DMS79 treated with DMSO at 0.1 percent for 48 hours (cell line): ENCODE measurements around the gene CRIP3.
"Not testable (repeated sequence)": the region's sequence is repeated elsewhere in the genome, so short reads cannot be mapped to it uniquely, and the experiment has no call there.

Source experiments
- DNase-seq: peaks from one replicate; lab custom pipeline; 2025; lab: John Stamatoyannopoulos, UW

Gene CRIP3, protein sequence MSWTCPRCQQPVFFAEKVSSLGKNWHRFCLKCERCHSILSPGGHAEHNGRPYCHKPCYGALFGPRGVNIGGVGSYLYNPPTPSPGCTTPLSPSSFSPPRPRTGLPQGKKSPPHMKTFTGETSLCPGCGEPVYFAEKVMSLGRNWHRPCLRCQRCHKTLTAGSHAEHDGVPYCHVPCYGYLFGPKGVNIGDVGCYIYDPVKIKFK

DNA sequence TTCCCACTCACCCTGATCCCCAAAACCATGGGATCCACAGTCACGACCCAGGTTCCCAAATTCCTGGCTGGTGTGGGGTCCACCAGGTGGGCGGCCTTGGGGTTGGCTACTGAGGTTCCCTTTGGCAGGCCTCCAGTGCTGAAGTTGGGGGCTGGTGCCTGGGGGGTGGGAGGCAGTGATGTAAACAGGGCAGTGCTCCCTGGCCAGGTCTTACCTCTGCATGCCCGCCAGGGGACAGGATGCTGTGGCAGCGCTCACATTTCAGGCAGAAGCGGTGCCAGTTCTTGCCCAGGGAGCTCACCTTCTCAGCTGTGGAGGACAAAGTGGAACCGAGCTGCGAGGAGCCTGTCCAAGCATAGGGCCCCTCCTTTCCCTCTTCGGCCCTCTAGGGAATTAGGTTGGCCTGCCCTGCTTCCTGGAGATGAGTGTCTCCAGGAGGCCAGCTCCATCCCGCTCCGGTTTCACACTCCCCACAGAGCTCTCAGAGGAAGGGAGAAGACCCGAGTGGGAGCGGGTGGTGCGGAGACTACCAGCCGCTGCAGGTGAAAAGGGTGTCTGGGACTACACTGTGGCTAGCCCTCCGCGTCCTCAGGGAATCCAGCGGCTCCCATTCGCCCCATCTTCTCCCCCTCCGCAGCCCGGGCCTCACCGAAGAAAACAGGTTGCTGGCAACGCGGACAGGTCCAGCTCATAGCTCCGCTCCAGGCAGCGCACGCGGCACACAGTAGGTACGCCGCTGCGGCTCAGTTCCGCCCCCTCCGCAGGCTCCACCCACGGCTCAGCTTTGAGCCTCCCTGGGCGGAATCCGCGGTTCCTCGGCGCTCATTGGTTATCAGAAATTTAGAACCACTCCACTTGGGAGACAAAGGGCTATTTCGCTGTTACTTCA lies at the start of gene CRIP3:
TSS of gene CRIP3 (minus strand) at position 726 of the 889 bp plus-strand sequence. CDS start at position 692, 34 bp downstream.
- peak; percentile 78 for DNase-seq

DNA sequence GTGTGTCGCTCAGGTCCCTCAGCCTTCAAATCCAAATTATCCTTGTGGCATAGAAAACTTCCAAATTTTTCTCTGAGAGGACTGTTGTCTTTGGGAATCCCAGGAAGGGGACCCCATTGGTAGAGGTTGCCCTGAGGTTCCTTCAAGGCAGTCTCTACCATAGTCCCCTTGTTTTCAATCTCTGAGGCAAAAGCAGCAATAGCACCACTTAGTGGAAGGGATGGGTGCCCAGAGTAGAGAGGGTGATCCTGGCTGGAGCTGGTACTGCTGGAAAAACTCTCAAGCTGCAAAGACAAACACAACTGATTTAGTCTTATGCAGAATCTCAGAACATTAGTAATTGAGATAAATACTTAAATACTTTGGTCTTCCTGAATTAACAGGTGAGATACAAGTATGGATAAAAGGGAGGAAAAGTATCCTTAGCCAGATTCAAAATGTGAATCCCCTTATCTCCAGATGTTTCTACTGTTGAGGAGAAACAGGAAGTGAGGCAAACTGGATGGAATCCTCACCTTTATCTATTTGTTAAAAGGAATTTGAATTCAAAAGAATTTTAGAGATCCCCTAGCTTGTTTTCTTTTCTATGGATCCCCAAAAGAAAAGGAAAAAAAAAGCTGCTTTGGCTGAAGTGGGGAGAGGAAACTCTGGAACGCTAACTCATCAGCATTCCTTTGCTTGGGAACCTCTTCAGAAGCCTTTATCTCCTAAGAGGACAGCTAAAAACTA lies 47.4 kb upstream of the CRIP3 start:
- no peak for DNase-seq

DNA sequence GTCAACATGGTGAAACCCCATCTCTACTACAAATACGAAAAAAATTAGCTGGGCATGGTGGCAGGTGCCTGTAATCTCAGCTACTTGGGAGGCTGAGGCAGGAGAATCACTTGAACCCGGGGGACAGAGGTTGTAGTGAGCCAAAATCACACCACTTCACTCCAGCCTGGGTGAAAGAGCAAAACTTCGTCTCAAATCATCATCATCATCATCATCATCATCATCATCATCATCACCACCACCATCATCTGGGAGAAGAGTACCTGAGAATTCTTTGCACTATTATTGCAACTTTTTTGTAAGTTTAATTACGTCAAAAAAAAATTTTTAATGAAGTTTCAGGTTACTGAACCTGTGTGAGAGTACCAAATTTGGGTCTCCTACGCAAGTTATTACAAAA lies 43.3 kb upstream of the CRIP3 start:
- not testable (repeated sequence) for DNase-seq

DNA sequence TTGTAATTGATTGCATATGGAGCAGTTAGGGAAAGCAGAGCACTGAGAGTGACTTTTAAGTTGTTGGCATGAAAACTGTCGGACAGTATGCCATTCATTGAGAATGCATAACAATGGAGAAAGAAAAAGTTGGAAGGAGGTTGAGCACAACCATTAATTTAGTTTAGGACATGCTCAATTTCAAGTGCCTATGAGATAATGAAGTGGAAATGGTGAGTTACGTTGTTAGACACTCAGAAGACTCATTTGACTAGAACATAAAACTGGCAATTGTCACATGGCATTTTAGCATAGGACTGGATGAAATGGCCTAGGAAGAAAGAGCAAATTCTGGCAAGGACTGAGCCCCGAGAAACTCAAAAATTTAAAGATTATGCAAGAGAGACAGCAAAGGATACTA lies 38.8 kb upstream of the CRIP3 start:
- no peak for DNase-seq

DNA sequence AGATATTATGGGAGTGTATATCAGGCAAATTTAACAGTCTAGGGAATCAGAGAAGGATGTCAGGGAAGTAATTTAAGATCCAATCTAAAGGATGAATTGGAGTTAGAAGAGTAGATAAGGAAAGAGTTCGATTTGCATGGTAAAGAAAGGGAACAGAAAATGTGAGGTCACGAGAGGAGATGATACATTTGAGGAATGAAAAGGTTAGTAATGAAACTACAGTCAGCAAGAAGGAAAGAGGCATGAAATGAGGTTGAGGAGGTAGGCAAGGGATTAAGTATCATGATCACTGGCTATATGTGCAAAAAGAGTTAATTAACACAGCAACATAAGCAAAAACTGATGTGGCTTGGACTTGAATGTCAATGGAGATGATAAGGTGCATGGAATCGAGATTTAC lies 38.4 kb upstream of the CRIP3 start:
- DNase-seq = no peak

DNA sequence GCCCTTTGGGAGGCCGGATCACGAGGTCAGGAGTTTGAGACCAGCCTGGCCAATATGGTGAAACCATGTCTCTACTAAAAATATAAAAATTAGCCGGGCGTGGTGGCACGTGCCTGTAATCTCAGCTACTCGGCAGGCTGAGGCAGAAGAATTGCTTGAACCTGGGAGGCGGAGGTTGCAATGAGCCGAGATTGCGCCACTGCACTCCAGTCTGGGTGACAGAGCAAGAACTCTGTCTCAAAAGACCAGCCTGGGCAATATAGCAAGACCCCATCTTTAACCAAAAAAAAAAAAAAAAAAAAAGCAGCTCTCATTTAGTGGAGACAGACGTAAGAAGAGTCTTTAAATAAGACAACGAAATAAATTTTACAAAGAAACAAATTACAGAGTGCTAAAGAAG lies 37.6 kb upstream of the CRIP3 start:
- DNase-seq = not testable (repeated sequence)

DNA sequence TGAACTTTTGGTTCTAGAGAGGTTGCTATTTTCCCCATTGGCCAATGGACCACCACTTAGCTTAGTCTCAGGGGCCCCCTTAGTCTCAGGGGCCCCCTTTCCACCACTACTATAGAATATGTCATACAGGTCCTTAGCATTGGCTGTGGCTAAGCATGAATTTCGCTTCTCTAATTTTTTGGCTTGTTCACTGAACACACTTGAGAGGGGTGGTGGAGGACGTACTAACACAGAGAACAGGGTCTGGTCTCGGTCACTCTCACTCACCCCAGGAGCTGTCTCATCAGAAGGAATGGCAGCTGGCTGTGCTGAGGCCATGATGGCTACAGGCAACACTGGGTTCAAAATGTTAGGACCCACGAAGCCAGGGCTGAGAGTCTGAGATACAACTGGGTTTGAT lies 30.5 kb upstream of the CRIP3 start:
- DNase-seq = no peak

DNA sequence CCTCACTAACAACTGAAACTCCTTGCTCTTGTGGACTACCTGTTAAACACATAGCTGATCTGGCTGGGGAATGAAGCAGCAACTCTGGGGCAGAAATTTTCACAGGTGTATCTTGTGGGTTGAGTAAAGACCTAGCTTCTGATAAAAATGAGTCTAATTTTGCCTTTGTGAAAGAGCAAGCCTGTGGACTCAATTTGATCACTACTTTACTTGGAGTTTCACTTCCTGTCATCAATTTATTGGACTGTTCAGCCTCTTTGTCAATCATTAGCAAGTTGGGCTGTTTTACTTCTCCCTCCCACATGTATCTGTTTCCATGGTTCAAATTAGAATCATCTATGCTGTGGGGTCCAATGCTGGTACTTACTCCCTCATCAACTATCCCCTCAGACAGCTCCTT lies 29.6 kb upstream of the CRIP3 start:
- no peak for DNase-seq

DNA sequence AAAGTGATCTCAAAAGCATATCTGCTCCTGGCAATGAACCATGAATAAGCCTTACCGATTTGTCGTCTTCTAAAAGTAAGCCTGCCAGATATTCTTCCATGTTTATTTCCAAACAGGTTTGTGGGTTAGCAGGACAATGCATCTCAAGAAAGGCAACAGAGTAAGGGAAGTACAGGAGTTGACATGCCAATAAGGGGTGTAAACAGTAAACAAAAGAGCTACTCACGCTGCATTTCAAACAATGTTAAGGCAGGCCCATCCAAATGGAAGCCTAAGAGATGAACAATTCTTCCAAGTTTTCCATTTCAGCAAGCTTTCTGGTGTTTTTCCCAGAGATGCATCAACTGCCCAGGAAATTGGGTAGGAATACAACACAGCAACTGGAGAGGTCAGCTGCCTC lies 27.8 kb upstream of the CRIP3 start:
- DNase-seq = no peak

DNA sequence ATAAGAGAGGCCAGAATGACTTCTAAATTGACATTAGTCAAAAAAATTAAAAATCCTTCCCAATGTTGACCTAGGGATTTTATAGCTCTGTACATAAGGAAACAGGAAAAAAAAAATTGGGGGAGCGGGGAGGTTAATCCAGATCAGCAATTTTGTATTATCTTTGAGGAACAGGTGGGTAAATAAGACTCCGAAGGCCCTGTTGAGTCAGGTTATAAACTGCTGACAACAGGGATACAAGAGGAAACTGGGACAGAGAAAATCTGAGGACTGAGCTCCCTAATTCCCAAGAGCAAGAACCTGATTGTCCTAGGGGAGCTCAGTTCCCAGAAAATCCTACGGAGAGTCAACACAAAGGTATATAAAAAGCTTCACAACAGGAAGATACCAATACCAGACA lies 26.8 kb upstream of the CRIP3 start:
- DNase-seq = no peak

DNA sequence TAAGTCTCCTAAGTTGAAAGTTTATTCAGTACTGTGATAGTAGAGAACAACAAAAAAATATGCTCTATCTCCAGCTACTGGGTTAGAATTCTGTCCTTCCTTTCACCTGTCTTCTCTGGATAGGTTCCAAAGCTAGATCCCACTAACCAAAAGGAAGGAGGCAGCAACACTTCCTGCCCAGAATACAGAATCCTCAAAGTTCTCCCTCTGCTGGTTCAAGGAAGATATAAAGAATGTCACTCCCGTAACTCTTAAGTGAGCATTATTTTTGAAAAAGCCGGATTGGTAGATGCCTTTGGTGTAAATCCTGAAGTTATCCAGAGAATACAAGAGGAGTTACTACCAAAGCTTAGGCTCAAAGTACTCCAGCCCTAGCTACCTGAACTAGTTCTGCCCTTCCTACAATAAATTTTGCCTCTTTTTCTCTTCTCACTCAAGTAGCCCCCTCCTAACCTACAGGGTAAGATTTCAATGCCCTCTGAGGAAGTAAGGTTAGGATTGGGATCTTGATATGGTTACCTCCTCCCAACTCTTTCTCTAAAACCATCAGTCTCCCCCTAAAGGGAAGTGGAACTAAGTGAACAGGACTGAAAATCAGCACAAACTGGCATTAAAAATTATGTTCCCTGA lies 26.0 kb upstream of the CRIP3 start:
- DNase-seq = peak; percentile 30

DNA sequence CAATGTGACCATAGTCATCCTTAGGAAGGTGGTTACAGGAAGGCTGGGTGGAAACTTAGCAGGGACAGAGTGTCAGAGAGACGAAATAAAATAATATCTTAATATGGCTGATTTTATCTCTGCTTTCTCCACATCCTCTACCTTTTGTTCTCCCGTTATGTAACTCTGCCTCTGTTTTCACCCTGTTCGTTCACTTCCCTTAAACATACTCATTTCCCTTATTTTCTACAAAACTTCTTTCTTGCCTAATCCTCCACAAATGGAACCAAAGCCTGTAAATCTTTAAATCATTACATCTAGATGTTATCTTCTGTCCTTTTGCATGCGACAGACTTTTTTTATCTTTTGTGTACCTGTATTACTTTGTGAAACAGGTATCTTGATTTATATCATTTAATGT lies 23.3 kb upstream of the CRIP3 start:
- DNase-seq = no peak

DNA sequence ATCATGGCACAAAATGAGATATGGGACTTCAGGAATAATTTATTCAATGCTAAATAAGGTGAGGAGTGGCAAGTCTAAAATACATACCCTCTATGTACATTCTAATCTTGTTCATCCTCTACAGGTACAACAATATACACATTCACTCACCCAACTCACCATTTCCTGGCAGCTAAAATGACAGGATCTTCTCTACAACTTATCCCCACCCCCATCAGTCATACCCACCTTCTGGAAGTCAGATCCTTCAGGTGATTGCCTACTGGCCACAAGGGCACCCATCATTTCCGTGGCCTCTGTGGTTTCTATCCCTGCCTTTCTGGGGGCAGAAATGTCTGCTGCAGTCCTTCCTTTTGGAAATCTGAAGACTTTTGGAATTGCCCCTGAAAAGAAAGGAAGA lies 22.8 kb upstream of the CRIP3 start:
- DNase-seq = no peak

DNA sequence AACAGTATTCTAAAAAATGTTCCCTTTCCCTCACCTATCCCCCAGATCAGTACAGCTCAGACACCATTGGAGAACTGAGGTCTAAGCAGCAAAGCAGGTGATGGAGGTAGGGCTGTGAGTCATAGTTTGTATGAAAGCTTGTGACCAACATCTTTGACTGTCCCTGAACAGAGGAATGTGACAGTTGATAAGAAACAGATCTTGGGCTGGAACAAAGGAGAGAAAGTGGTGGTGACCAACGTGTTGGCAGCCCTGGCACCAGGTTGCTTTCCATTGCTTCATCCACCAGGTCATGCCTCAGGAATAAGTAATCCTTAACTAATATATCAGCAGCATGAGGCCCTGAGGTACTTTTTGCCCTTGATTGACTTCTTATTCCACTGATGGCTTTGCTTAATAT lies 19.9 kb upstream of the CRIP3 start:
- no peak for DNase-seq

DNA sequence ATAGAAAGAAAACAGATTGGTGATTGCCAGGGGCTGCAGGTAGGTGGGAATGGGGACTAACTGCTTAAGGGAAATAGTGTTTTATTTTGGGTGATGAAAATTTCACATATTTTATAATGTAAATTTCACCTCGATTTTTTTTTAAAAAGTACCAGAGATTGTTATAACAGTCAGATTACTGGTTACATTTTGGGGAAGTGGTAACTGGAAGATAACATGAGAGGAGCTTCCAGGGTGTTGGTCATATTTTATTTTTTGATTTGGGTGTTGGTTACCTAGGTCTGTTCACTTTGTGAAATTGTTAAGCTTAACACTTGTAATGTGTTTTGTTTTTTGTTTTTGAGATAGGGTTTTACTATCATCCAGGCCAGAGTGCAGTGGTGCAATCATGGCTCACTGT lies 17.2 kb upstream of the CRIP3 start:
- no peak for DNase-seq

DNA sequence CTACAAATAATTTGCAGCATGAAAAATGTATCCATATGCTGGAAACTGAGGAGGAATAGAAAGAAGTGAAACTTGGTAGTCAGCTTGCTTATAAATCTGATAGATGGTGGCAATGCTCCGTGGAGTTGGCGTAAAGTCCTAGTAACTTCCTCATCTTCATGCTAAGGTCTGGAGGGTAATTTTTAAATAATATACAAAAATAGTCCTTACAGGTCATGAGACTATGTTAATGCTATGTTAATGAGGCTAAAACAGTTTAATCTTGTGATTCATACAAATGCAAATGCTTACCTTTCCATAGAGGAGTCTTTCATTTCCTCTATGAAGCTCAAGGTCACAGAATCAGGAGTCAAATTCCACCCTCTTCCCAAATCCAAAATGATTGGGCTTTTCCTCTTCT lies 9.4 kb upstream of the CRIP3 start:
- DNase-seq = no peak

DNA sequence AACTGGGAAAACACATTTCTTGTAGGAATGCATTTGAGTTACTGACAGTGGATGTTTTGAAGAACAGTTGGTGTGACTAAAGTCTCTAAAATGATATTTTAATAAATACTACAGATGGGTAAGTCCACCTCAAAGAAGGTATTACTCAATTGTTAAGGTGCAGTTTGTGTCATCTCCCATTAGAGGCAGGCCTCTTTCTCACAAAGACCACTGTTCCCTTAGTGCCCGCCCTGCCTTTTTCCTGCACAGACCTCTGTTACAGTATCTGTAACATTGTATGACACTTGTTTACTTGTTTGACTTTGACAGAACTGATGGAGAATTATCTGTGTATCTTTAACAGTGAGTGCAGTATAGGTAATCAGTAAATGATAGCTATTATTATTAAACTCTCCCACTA lies 5.2 kb upstream of the CRIP3 start:
- DNase-seq = no peak

DNA sequence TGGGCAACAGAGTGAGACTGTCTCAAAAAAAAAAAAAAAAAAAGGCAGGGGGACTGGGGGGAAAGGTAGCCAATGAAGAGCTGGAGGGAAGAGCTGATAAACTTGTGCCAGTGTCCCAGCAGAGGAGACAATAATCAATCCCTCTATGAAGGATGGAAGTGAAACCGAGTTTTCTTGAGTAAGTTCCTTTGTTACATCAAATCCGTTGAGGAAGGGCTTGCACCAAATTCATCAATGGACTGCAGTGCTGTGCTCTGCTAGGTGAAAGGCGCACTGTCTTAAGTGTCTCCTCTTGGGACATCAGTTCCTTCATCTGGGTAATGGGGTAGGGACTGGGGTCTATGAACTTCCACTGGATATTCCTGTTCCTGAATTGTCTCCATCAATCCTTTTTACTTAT lies 3.0 kb upstream of the CRIP3 start:
- no peak for DNase-seq

DNA sequence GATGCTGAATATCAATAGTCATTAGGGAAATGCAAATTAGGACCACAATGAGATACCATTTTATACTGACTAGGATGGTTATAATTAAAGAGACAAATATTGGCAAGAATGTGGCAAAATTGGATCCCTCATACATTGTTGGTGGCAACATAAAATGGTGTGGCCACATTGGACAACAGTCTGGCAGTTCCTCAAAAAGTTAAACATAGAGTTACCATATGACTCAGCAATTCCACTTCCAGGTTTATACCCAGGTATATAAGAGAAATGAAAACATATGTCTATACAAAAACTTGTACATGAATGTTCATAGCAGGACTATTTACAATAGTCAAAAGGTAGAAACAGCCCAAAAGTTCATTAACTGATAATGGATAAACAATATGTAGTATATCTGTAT lies 2.0 kb upstream of the CRIP3 start:
- DNase-seq = no peak

DNA sequence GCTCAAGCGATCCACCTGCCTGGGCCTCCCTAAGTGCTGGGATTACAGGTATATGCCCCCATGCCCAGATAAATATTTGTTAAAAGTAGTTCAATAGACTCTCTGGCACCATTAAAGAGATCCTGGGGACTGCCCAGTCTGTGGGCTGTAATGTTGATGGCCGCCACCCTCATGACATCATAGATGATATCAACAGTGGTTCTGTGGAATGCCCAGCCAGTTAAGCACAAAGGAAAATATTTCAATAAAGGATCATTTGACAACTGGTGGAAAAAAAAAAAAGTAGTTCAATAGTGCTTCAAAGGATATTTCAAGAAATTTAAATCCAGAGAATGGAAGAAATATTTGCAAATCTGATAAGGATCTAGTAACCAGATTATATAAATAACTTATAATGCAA lies 1.5 kb upstream of the CRIP3 start:
- DNase-seq = no peak

DNA sequence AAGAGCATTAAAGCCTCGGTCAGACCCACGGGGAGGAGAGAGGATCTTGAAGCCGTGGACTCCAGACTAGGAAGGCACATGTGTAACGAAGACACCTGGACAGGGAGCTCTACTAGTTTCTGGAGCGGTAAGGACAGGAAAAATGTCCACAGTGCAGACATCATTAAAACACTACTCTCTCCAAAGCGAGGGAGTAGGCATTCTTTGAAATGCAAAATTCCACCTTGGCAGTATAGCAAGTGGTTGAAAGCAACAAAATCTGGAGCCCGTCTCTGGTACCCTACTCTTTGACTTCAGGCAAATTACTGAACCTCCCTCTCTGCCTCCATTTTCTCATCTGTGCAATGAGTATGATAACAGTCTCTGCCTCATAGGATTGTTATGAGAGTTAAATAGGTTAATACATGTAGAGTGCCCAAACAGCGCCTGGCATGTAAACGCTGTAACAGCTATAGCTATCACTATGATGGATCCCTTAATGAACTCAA lies 408 bp upstream of the CRIP3 start:
- DNase-seq = no peak

DNA sequence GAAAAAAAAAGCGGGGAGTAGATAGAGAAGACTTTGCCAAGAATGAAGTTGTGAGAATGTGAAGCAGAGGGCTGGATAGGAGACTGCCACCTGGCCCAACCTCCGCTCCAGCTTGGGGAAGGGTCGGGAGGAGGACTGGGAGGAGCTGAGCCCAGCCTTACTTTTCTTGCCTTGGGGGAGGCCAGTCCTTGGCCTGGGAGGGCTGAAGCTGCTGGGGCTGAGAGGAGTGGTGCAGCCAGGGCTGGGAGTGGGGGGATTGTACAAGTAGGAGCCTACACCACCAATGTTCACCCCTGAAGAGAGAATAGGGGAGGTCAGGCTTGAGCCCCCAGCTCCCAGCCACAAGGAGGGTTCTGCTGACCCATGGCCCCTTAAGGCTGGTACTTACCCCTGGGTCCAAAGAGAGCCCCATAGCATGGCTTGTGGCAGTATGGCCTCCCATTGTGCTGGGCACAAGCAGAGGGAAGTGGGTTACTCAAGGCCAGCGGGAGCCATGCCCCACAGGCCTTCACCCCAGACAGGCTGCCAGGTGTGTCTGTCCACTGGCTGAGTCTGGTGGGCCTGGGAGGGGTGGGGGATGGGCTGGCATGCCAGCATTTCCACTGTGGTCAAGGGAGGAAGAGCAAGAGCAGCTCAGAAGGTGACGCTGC lies 1.1 kb downstream of the CRIP3 start:
- DNase-seq = no peak
